CD4-positive, alpha-beta T cell treated with Interleukin-21 for 1 hour (primary cell): ENCODE measurements around the gene RARRES2.

Source experiments
- DNase-seq: peaks from one replicate; pipeline ENCODE4 v3.0.0-alpha.2; 2020

The RARRES2 gene

GRCh38 chr7:150376560-150376959 lies 35.1 kb upstream of the RARRES2 start:
- no peak for DNase-seq

DNA sequence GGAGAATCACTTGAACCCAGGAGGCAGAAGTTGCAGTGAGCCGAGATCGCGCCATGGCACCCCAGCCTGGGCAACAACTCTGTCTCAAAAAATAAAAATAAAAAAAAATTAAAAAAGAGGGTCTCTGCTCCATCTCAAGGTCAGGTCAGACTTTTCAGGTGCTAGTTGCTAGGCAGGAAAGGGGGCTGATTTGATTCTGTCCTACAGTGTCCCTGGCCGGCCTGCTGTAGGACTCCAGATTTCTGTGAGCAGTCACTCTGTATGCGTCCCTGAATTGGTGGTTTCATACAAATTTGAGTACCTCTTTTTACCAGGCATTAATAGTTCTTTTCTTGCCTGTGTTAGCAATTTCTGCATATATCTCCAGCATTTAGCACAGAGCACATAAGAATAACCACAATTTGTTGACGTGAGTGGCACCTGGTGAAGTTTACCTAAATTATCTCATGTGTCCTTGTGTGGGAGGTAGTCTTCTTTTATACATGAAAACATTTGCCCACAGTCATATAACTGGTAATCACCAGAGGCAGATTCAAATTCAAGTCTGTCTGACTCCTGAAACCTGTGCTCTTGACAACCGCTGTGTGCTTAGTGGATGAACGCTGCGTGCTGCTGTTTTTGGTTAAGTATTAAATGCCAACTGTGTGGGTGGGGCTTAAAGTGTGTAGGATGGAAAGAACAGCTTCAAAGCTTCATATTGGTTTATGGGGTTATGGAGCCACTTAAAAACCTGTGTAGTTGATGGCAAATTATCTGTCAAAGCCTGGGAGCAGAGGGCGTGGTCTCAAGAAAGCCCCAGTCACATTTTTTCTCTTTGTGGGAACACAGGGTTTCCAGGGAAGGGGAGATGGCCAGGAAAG lies 34.5 kb upstream of the RARRES2 start:
- peak; percentile 30 for DNase-seq

DNA sequence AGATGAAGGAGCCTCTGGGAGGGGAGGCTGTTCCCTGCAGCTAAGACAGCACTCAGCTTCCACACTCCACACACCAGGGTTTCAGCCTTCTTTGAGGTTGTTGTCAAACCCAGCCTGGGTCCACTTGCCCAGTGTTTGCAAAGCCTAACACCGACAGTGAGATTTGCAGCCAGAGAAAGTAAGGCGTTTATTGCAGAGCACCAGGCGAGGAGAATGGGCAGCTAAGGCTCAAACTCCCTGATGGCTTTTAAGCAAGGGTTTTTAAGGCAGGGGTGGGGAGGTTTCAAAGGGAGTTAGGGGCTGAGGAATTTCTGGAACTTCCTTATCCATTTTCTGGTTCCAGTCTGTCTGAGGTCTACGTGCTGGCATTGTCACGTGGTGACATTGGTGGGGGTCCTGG lies 33.0 kb upstream of the RARRES2 start:
- DNase-seq: no peak

DNA sequence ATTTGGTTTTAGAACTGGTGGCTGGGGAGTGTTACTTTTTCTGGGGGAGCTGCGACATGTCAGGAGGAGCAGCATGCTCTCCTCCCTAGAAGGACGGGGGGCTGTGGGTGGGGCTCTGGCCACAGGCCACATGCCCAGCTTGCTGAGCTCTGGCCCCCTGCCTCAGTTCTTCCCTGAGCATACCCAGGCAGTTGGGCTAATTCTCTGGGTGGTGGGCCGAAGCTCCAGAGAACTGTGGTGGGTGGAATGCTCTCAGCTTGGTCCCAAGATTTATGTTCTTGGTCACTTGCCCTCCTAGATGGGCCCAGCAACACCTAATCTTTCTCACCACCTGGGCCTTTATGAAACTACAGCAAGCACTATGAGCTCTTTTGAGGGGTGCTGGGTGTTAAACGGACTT lies 32.6 kb upstream of the RARRES2 start:
- no peak for DNase-seq

- no peak for DNase-seq
Observed at GRCh38 chr7:150373049-150373801, 31.8 kb upstream of the RARRES2 start.

GRCh38 chr7:150372271-150373048 lies 31.0 kb upstream of the RARRES2 start:
- no peak for DNase-seq

- DNase-seq: no peak
Observed at GRCh38 chr7:150371996-150372270, 30.5 kb upstream of the RARRES2 start.

DNA sequence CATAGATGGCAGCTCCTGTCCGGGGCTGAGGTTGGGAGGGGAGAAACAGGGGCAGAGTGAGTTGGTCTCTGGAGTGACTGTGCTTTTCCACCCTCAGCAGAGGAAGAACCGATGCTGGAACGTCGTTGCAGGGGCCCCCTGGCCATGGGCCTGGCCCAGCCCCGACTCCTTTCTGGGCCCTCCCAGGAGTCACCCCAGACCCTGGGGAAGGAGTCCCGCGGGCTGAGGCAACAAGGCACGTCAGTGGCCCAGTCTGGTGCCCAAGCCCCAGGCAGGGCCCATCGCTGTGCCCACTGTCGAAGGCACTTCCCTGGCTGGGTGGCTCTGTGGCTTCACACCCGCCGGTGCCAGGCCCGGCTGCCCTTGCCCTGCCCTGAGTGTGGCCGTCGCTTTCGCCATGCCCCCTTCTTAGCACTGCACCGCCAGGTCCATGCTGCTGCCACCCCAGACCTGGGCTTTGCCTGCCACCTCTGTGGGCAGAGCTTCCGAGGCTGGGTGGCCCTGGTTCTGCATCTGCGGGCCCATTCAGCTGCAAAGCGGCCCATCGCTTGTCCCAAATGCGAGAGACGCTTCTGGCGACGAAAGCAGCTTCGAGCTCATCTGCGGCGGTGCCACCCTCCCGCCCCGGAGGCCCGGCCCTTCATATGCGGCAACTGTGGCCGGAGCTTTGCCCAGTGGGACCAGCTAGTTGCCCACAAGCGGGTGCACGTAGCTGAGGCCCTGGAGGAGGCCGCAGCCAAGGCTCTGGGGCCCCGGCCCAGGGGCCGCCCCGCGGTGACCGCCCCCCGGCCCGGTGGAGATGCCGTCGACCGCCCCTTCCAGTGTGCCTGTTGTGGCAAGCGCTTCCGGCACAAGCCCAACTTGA lies 29.9 kb upstream of the RARRES2 start:
- DNase-seq: no peak

DNA sequence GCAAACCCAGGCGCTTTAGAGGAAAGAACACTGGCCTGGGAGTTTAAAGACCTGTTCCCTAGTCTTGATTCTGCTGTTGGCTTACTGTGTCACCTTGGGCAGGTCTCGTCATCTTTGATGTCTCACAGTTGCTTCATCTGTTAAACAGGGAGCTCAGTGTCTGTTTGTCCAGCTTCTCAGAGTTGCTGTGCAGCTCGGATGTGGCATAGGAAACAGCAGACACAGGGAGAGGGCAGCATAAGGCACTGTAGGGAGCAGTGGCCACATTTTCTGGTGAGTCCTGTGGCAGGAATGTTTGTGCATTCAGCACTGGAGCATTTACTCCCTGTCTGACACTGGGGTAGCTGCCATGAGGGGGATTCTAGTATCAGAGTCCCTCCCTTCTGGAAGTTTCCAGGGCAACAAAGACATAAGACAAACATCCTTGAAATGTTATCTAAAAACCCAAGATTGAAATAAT lies 29.2 kb upstream of the RARRES2 start:
- DNase-seq: no peak

DNA sequence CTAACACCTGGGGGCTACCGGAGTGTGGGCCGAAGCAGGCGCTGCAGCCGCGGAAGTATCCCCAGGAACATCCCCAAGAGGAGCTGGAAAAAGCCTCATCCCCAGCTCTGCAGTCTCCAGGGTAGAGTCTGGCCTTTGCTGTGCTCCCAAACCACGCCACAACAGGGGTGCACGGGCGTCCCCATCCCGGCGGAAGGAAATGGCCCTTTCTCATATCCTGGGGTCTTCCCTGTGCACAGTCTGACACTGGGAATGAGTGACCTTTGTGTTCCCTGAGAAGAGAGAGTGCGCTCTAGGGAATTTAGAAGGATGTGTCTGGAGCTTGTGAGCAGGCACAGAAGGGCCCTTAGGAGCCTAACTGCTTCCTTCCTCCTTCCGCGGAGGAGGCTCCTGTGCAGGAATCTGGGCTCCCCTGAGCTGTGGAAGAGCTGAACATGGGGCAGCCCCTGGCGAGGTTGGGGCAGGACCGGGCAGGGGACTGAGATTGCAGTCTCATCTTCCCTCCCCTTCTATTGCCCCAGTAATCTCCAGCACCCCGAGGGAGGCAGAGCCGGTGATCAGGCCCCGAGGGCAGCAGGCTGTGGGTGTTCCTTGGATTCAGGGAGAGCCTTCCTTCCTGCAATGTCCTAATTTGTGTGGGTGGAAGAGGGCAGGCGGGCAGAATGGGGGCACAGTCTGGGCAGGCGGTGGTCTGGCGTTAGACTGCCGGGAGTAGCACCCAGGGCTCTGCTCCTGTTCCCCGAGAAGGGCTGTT lies 28.5 kb upstream of the RARRES2 start:
- DNase-seq: no peak

- peak; percentile 27 for DNase-seq
Observed at GRCh38 chr7:150368884-150369747, 27.7 kb upstream of the RARRES2 start.

DNA sequence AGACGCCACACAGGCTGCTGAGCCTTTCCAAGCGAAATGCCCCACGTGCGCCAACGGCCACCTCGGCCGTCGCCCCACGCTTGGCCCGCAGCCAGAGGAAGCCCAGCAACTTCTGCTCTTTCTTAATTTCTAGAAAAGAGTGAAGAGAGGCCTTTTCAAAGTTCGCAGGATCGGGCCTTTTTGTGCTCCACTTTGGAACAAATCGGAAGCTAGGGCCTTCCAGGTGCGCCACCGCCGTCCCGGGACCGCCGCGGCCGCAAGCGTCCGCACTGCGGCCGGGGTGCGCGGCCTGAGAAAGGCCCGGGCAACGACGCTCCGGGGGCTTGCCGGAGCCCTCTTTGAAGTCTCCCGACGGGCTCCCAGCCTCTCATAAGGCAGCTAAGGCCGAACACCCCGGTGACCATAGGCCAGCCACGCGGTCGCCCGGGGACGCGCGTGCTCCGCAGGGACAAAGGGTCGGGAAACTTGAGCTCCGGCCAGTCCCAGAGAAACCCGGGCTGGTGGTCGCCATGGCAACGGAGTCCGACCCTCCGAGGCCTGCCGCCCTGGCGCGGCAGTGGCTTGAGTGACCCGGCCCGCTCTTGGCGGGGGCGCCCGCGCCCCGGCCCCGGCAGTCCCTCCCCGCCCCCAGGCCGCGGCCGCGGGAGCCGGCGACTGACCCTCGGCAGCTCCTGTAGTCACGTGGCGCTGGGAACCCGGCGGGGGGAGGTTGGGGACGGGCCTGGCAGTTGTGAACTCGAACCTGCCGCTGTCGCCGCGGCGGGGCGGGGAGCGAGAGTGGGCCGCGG lies 26.9 kb upstream of the RARRES2 start, which contains the start of gene REPIN1:
Gene REPIN1, plus strand, starts transcription at position 727 of the 788 bp plus-strand sequence. CDS start 890 bp downstream, outside the sequence.
- peak; percentile 83 for DNase-seq

GRCh38 chr7:150367677-150368095 lies 26.3 kb upstream of the RARRES2 start:
- DNase-seq: no peak

- DNase-seq: peak; percentile 23
Observed at GRCh38 chr7:150365673-150366398, 24.4 kb upstream of the RARRES2 start.

GRCh38 chr7:150365194-150365593 lies 23.8 kb upstream of the RARRES2 start:
- DNase-seq: no peak

GRCh38 chr7:150363872-150364271 lies 22.4 kb upstream of the RARRES2 start:
- DNase-seq: no peak

- no peak for DNase-seq
Observed at GRCh38 chr7:150363370-150363769, 21.9 kb upstream of the RARRES2 start.

DNA sequence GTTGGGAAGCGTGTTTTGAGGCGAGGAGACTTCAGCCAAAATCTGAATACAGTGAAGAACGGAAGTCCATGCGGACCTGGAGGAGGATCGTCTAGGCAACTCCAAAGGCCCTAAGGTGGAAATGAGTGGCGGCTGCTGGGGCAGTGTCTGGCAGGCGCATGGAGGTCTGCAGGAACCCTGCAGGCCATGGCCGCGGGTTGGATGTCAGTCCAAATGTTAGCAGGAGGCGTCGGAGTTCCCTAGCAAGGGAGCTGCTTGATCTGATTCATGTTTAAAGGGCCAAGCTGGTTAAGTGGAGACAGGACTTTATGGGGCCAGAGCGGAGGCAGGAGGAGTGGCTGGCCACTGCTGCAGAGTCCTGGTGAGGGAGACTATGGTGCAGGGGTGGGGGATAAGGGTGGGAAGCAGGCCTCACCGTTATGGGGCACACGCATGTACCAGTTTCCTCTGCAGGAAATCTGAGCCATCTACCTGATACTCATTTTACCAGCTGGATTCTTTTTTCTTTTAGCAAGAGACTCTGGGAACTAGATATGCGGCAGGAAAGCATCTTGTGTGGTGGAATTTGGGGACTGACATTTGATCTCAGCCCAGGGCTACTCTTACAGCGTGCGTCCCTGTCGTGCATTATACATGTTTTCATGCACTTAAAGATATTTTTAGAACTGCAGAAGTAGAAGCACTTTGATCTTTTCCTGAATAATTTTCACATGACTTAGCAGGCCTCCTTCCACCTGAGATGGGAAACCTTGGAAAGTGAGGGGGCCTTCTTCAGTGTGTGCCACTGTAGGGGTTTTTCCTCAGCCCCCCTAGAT lies 20.6 kb upstream of the RARRES2 start:
- DNase-seq: no peak
